Memory B cell (primary cell): ENCODE measurements around the gene RNF34.

Experiments used
- ATAC-seq: fragments of 150-1000 bp; cut with Tn5 transposase; 2 replicates; pipeline ENCODE4 v1.10.0; 2021; ENCODE audit warnings: low read depth, mild to moderate bottlenecking, moderate library complexity
- DNase-seq, 2 donors: peaks; one replicate each; pipeline ENCODE4 v3.0.0; 2022; ENCODE audit warnings: low spot score in 2 of 2
- H3K27ac Mint-ChIP-seq: one replicate; pipeline ENCODE4 v1.8.0; 2022; ENCODE audit warnings: mild to moderate bottlenecking, moderate library complexity, mixed read lengths
- H3K27me3 Mint-ChIP-seq: one replicate; pipeline ENCODE4 v1.8.0; 2022; ENCODE audit warnings: mixed read lengths
- H3K36me3 Mint-ChIP-seq: one replicate; pipeline ENCODE4 v1.8.0; 2022; ENCODE audit warnings: mild to moderate bottlenecking, mixed read lengths
- H3K4me1 Mint-ChIP-seq: one replicate; pipeline ENCODE4 v1.8.0; 2022; ENCODE audit warnings: mixed read lengths
- H3K4me3 Mint-ChIP-seq: one replicate; pipeline ENCODE4 v1.8.0; 2022; ENCODE audit warnings: mild to moderate bottlenecking, moderate library complexity, mixed read lengths
- H3K9me3 Mint-ChIP-seq: one replicate; pipeline ENCODE4 v1.8.0; 2022; ENCODE audit warnings: mixed read lengths

RNF34 gene

DNA sequence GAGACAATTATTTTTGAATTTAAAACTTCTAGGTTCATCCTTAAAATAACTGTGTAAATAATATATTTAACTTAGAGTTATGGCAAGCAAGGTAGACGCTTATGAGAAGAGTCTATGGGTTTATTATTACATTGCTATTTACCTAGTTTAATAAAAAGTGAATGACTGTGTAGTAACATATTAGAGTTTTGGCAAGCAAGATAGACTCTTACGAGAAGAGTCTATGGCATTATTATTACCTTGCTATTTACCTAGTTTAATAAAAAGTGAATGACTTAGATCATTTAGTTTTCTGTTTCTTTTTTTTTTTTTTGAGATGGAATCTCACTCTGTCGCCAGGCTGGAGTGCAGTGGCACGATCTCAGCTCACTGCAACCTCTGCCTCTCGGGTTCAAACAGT lies 3.8 kb downstream of the RNF34 start:
- Mint-ChIP-seq H3K4me1 (peaks cover 19% of the 10 kb centered on the region), H3K4me3 (no peak overlapping the region), H3K27ac (no peak overlapping the region), H3K36me3 (peaks cover 17% of the 10 kb centered on the region), H3K9me3 (no peaks in the 10 kb centered on the region), H3K27me3 (no peaks in the 10 kb centered on the region)
- DNase-seq = no peak
- no peak for ATAC-seq

DNA sequence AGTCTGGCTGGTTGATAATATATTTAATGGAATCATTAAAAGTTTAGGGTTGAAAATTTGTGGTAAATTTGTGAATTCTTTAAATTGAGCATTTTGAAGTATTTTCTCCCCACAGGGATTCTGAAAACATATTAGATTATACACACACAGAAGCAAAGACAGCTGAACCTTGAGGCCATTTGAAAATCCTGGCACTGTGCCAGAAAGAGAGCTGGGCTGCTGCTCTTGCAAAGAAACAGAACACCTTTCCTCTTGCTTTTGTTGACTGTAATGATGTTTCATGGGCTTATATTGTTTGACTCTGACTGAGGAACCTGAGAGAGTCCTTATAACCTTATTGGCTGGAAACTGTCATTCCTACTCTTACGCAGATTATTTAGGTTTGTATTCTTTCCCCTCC lies 4.8 kb downstream of the RNF34 start:
- Mint-ChIP-seq H3K27ac (no peak overlapping the region), H3K4me3 (no peak overlapping the region), H3K4me1 (peaks cover 18% of the 10 kb centered on the region), H3K36me3 (peaks cover 17% of the 10 kb centered on the region), H3K27me3 (no peaks in the 10 kb centered on the region), H3K9me3 (no peaks in the 10 kb centered on the region)
- ATAC-seq (no peak), DNase-seq (no peak)

DNA sequence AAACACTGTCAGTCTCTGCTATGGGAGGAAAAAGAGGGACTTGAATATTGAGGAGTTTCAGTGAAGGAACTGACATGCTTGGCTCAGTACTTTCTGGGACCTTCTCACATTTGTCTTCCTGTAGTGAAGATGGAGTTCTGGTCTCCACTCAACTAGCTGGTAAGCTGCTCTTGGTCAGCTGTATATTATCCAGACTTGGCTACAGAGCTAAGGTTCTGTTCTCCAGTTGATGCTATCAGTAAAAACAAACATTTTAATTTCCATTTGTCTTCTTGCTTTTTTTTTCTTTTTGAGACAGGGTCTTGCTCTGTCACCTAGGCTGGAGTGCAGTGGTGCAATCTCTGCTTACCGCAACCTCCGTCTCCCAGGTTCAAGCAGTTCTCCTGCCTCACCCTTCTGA lies 5.3 kb downstream of the RNF34 start:
- ATAC-seq = no peak
- no peak for DNase-seq
- Mint-ChIP-seq H3K9me3 (no peaks in the 10 kb centered on the region), H3K36me3 (peaks cover 17% of the 10 kb centered on the region), H3K27me3 (no peaks in the 10 kb centered on the region), H3K27ac (no peak overlapping the region), H3K4me1 (peaks cover 17% of the 10 kb centered on the region), H3K4me3 (no peak overlapping the region)

DNA sequence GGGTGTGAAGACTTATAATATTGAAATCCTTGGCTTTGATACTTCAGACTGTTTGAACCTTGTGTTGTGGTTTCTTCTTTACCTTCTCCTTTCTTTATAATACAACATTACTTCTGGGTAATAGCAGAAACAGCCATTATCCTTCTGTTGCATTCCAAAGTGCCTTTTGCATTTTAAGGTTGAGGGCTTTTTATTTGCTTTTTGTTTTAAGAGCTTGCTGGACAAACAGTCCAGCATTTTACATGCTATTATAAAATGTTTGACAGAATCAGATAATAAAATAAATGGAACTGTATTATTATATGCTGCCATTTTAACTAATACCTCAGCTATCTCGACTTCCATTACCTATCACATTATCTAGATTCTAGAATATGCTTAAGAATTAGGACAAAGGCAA lies 14.0 kb downstream of the RNF34 start:
- Mint-ChIP-seq H3K27ac (no peak overlapping the region), H3K4me3 (no peak overlapping the region), H3K27me3 (no peaks in the 10 kb centered on the region), H3K9me3 (no peaks in the 10 kb centered on the region), H3K4me1 (no peaks in the 10 kb centered on the region), H3K36me3 (peaks cover 9% of the 10 kb centered on the region)
- no peak for ATAC-seq
- DNase-seq = no peak

DNA sequence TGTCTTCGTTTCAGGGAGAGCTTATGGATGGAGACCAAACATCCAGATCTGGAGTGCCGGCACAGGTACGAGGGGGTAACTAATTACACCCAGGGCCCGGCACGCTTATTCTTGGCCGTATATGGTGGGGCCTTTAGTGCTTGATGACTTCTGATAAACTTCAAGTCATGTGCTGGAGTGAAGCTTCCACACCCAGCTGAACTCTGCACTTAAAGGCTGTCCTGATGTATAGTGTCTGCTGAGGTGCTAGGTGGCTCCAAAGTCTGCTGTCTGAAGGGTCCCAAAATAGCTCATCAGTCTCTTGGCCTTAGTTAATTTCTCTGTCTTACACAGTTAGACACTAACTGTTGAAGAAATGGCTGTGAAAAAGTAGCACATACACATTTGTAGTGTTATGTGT lies 17.9 kb downstream of the RNF34 start:
- no peak overlapping the region for H3K4me3 Mint-ChIP-seq
- no peak overlapping the region for H3K27ac Mint-ChIP-seq
- H3K4me1 Mint-ChIP-seq = peaks cover 3% of the 10 kb centered on the region
- H3K36me3 Mint-ChIP-seq = peaks cover 29% of the 10 kb centered on the region
- no peaks in the 10 kb centered on the region for H3K9me3 Mint-ChIP-seq
- no peak for DNase-seq
- no peak for ATAC-seq
- H3K27me3 Mint-ChIP-seq = no peaks in the 10 kb centered on the region

DNA sequence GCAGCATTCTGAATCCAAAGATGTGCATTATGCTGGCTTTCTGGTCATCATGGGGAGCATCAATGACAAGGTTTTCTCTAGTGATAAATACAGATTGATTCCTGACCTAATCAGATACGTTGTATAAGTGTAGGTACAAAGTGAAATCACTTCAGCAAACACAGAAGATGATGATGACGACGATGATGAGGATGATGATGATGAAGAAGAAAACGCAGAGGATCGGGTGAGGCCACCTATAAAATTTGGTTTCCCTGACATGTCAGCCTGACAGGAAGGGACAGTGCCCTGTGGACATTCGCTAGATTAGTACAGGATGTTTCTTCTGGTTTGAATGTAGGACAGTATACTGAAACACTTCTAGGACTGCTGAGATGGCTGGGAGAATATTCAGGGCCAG lies 20.2 kb downstream of the RNF34 start:
- Mint-ChIP-seq H3K4me1 (peaks cover 4% of the 10 kb centered on the region), H3K27ac (peak overlapping the region; percentile 6), H3K27me3 (no peaks in the 10 kb centered on the region), H3K4me3 (no peak overlapping the region), H3K36me3 (peaks cover 45% of the 10 kb centered on the region), H3K9me3 (no peaks in the 10 kb centered on the region)
- ATAC-seq (no peak), DNase-seq (no peak)

DNA sequence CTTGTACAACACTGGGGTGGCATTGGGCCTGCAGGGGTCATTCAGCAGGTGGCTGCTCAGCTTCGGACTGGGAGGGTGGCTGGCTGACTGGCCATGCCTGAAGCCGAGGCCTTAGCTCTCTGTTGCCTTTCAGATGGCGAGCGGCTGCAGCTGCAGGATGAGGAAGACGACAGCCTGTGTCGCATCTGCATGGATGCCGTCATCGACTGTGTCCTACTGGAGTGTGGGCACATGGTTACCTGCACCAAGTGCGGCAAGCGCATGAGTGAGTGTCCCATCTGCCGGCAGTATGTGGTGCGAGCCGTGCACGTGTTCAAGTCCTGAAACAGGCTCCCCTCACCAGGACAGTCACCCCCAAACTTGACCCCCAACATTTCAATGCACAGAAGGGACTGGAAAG lies 23.3 kb downstream of the RNF34 start:
- no peaks in the 10 kb centered on the region for H3K27me3 Mint-ChIP-seq
- peaks cover 7% of the 10 kb centered on the region for H3K4me1 Mint-ChIP-seq
- no peak overlapping the region for H3K27ac Mint-ChIP-seq
- H3K36me3 Mint-ChIP-seq = peaks cover 46% of the 10 kb centered on the region
- ATAC-seq (no peak), DNase-seq (no peak)
- H3K4me3 Mint-ChIP-seq = no peak overlapping the region
- H3K9me3 Mint-ChIP-seq = no peaks in the 10 kb centered on the region

DNA sequence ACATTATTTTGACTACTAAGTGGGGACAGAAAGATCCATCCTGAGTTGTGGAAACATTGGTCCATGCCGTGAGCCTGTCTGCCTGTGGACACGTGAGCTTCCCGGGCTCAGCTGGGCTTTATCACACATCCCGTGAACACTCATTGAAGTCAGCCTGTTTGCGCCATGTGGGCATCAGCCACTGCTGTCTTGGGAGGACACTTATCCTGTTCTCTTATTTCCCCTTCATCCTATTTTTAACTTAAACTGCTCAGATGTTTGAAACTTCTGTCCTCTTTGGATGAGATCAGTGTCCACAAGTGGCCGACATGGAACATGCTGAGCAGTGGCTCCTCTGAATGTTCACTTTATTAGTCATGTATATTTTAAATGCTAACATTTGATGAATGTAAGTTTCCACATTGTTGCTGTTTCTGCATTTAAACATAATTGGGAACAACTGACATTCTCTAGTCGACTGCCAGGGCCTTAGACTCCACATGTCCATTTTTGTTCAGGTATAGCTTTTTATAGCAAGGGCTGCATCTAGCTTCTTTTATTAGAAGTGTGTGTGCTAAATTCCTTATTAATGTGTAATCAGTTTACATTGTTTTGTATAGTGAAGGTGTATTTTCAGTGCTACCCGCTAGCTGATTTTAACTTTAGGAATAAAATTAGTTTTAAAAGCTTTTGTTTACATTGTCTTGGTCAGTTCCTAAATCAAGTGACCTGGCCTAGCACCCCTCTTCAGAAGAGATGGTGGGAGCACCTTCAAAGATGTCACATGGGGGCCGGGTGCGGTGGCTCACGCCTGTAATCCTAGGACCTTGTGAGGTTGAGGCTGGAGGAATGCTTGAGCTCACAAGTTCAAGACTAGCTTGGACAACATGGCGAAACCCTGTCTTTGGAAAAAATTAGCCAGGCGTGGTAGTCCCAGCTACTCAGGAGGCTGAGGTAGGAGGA lies 24.0 kb downstream of the RNF34 start:
- H3K27me3 Mint-ChIP-seq = no peaks in the 10 kb centered on the region
- H3K4me3 Mint-ChIP-seq = no peak overlapping the region
- H3K36me3 Mint-ChIP-seq = peaks cover 50% of the 10 kb centered on the region
- DNase-seq (no peak), ATAC-seq (no peak)
- H3K27ac Mint-ChIP-seq = peak overlapping the region; percentile 63
- H3K4me1 Mint-ChIP-seq = peaks cover 7% of the 10 kb centered on the region
- H3K9me3 Mint-ChIP-seq = no peaks in the 10 kb centered on the region

DNA sequence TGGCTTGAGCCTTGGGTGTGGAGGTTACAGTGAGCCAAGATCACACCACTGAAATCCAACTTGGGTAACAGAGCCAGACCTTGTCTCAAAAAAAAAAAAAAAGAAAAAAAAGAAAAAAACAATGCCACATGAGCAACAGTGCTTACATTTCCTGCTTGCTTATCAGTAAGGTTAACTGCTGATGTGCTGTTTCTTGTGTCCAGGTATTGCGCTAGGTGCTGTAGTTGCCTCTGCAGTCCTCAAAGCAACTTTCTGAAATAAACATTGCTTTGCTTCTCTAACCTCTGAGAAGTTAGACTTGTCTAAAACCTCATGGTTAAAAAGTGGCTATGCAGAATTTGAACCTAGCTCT lies 24.7 kb downstream of the RNF34 start:
- Mint-ChIP-seq H3K27me3 (no peaks in the 10 kb centered on the region), H3K27ac (peak overlapping the region; percentile 60), H3K4me1 (peaks cover 7% of the 10 kb centered on the region), H3K36me3 (peaks cover 53% of the 10 kb centered on the region), H3K4me3 (no peak overlapping the region), H3K9me3 (no peaks in the 10 kb centered on the region)
- DNase-seq (no peak), ATAC-seq (no peak)

DNA sequence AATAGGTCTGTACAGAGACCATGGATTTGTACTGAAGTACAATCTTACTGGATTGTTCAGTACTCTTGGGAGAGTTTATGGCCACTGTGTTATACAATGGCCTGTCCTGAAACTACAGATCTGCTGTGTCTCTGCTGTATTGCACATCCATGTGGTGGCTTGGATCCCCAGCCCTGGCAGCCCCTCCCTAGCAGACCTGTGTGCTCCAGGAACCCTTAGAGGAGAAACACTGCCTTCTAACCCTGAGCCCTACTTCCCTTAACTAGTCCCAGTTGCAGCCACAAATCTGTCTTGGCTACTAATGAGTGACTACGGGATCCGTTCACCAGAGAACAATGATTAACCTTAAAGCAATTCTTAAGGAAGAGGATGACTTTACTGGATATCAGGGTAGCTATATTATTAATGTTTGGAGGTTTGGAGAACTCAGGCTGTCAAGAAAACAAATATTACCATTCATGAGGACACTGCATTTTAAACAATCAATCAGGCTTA lies 27.7 kb downstream of the RNF34 start:
- DNase-seq = no peak
- Mint-ChIP-seq H3K4me1 (peaks cover 4% of the 10 kb centered on the region), H3K27me3 (no peaks in the 10 kb centered on the region), H3K27ac (peak overlapping the region; percentile 35), H3K4me3 (no peak overlapping the region), H3K9me3 (no peaks in the 10 kb centered on the region), H3K36me3 (peaks cover 46% of the 10 kb centered on the region)
- no peak for ATAC-seq

DNA sequence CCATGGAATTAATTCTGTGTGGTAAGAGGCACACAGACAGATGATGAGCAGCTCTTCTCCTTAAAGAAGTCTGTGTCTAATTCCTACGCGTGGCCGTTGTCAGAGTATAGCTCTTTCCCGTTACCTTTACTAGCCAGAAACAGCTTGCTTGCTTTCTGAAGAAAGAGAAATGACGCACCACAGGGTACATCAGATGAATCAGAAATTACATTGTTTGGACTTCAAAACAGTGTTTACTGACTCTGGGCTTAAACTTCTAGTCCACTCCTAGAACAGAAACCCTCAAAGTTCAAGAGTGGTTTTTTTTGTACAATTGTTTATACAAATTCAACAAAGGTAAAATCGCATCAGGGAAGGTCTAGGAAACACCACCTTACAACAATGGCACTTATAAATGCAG lies 29.0 kb downstream of the RNF34 start:
- no peak for ATAC-seq
- Mint-ChIP-seq H3K27me3 (no peaks in the 10 kb centered on the region), H3K36me3 (peaks cover 42% of the 10 kb centered on the region), H3K27ac (no peak overlapping the region), H3K9me3 (no peaks in the 10 kb centered on the region), H3K4me1 (peaks cover 4% of the 10 kb centered on the region), H3K4me3 (no peak overlapping the region)
- no peak for DNase-seq

DNA sequence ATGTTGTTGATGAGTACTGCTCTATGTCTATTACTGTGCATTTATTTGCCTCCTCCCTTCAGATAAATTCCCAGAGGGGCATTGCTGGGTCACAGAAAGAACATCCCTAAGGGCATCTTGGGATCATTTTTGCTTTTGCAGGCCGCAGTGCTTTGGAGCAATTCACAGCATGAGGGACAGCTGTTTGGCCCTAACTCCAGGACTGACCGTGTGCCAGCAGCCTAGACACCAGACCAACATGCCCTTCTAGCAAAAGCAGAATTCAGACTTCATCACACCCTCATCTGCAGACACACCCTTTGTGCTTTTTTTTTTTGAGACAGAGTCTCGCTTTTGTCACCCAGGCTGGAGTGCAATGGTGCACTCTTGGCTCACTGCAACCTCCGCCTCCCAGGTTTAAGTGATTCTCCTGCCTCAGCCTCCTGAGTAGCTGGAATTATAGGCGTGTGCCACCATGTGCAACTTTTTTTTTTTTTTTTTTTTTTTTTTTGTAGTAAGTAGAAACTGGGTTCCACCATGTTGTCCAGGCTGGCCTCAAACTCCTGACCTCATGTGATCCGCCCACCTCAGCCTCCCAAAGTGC lies 31.0 kb downstream of the RNF34 start:
- Mint-ChIP-seq H3K9me3 (no peaks in the 10 kb centered on the region), H3K4me3 (no peak overlapping the region), H3K36me3 (peaks cover 39% of the 10 kb centered on the region), H3K27ac (no peak overlapping the region), H3K27me3 (no peaks in the 10 kb centered on the region), H3K4me1 (no peaks in the 10 kb centered on the region)
- DNase-seq (no peak), ATAC-seq (no peak)

DNA sequence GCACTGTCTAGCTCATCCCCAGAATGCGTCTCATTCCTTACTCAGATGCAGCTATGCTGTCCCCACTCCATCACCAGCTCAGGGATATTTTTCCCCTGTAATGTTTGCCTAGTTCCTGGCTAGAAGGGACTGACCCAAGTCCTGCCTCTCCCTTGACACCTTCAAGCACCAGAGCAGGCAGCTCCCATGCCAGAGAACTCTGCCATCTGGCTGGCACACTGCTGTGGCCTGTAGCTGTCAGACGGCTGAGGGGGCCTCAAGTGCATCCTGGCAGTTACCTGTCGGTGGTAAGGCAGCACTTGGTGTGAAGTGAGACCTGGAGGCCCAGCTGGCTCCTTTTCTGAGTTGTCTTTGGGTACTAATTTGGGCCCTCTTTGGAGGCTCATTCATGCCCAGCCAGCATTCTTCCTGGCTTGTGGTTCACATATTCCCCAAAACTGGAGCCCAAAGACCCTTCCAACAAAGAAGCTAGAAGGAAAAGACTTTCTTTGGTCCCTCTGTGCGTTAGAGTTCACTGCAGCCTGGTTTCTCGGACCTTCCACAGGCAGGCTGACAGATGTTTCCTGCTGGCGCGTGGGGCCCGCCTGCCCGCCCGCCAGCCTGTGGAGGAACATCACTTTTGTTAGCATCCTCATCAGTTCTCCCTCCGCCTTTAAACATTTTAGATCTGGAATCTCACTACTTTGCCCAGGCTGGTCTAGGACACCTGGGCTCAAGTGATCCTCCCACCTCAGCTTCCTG lies 33.0 kb downstream of the RNF34 start:
- ATAC-seq (no peak), DNase-seq (no peak)
- H3K27me3 Mint-ChIP-seq = no peaks in the 10 kb centered on the region
- H3K27ac Mint-ChIP-seq = peak overlapping the region; percentile 65
- H3K9me3 Mint-ChIP-seq = peaks cover 5% of the 10 kb centered on the region
- H3K36me3 Mint-ChIP-seq = peaks cover 47% of the 10 kb centered on the region
- H3K4me1 Mint-ChIP-seq = peaks cover 2% of the 10 kb centered on the region
- no peak overlapping the region for H3K4me3 Mint-ChIP-seq

DNA sequence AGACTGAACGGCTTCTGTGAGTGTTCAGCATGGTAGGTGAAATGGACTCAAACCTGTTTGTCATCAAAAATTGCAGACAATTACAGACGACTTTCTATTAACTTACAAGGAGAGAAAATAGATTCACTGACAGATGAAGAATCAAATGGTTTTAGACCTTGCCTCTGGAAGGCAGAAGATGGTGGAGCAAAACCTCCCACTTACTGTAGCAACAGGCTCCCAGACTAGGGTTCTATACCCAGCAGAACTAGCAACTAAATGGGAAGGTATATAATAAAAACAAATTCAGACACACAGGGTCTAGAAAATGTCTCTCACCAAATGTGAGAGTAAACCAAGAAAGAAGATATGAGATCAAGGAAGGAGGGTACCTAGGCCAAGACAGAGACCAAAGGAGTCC lies 36.8 kb downstream of the RNF34 start:
- H3K4me1 Mint-ChIP-seq = peaks cover 4% of the 10 kb centered on the region
- H3K27me3 Mint-ChIP-seq = no peaks in the 10 kb centered on the region
- peaks cover 5% of the 10 kb centered on the region for H3K9me3 Mint-ChIP-seq
- ATAC-seq = no peak
- peak overlapping the region; percentile 6 for H3K27ac Mint-ChIP-seq
- DNase-seq = no peak
- peaks cover 43% of the 10 kb centered on the region for H3K36me3 Mint-ChIP-seq
- no peak overlapping the region for H3K4me3 Mint-ChIP-seq
